Activated CD4-positive, alpha-beta T cell treated with anti-CD3 and anti-CD28 coated beads for 4 hours (primary cell): ENCODE measurements around the gene MYO1E.

Experiments used
- DNase-seq, 2 donors: peaks; one replicate each; pipeline ENCODE4 v3.0.0-alpha.2; 2020

The MYO1E gene

GRCh38 chr15:59255680-59256336, 116.9 kb downstream of the MYO1E start:
- DNase-seq = peak in 1 of 2 donors; percentile 4

- no peak for DNase-seq
These were observed 120.5 kb downstream of the MYO1E start for GRCh38 chr15:59252137-59252536.

GRCh38 chr15:59251001-59251845, 121.4 kb downstream of the MYO1E start:
- DNase-seq = no peak

- no peak for DNase-seq
These were observed 122.4 kb downstream of the MYO1E start for GRCh38 chr15:59250249-59250648.

GRCh38 chr15:59249816-59250215, 122.9 kb downstream of the MYO1E start:
- DNase-seq = no peak

GRCh38 chr15:59247364-59247763, 125.3 kb downstream of the MYO1E start:
- peak; percentile 29 to 47 for DNase-seq

- no peak for DNase-seq
These were observed 127.1 kb downstream of the MYO1E start for GRCh38 chr15:59245559-59245958.

GRCh38 chr15:59244337-59244736, 128.3 kb downstream of the MYO1E start:
- no peak for DNase-seq

- no peak for DNase-seq
These were observed 129.0 kb downstream of the MYO1E start for GRCh38 chr15:59243622-59244021.

GRCh38 chr15:59242649-59243048, 130.0 kb downstream of the MYO1E start:
- DNase-seq = no peak

- no peak for DNase-seq
These were observed 132.6 kb downstream of the MYO1E start for GRCh38 chr15:59240036-59240435.

- no peak for DNase-seq
These were observed 134.7 kb downstream of the MYO1E start for GRCh38 chr15:59237924-59238331.

GRCh38 chr15:59237119-59237855, 135.4 kb downstream of the MYO1E start:
- DNase-seq = no peak

- no peak for DNase-seq
These were observed 136.3 kb downstream of the MYO1E start for GRCh38 chr15:59236394-59236793.

GRCh38 chr15:59232476-59232875, 140.2 kb downstream of the MYO1E start:
- no peak for DNase-seq

GRCh38 chr15:59230531-59231055, 142.1 kb downstream of the MYO1E start:
- no peak for DNase-seq

GRCh38 chr15:59229453-59229852, 143.2 kb downstream of the MYO1E start:
- no peak for DNase-seq

GRCh38 chr15:59229015-59229414, 143.7 kb downstream of the MYO1E start:
- no peak for DNase-seq

- DNase-seq = no peak
These were observed 145.7 kb downstream of the MYO1E start for GRCh38 chr15:59227021-59227420.

GRCh38 chr15:59224474-59224873, 148.2 kb downstream of the MYO1E start:
- no peak for DNase-seq

- no peak for DNase-seq
These were observed 148.9 kb downstream of the MYO1E start for GRCh38 chr15:59223736-59224135.

GRCh38 chr15:59222906-59223550, 149.6 kb downstream of the MYO1E start:
- DNase-seq = no peak
